GM12878 (cell line): ENCODE measurements around the gene SLC39A1. TPM values are rescaled to one million over a fixed set of nuclear protein-coding genes. Genes with fewer than 3 reads are reported as not detected.
A peak's percentile ranks its signal among the peaks of the same experiment; 100 is the strongest.

ENCODE experiments used
- ATF2 ChIP-seq: IDR thresholded peaks from 2 replicates; pipeline ENCODE4 v1.6.1; 2012; ENCODE audit warnings: low read length, inconsistent platforms
- BCL3 ChIP-seq: IDR thresholded peaks from 2 replicates; pipeline ENCODE4 v1.6.1; 2011; ENCODE audit warnings: borderline replicate concordance, low read depth, mild to moderate bottlenecking, moderate library complexity, low read length; ENCODE audit not compliant: insufficient read depth, poor library complexity, severe bottlenecking
- CHD2 ChIP-seq: IDR thresholded peaks from 2 replicates; pipeline ENCODE4 v1.6.1; 2011; ENCODE audit warnings: low read depth, low read length, improper control_type of control experiment, borderline replicate concordance
- EZH2 ChIP-seq: IDR thresholded peaks from 2 replicates; pipeline ENCODE4 v1.6.1; 2012; ENCODE audit warnings: low read depth, mild to moderate bottlenecking, control low read depth, inconsistent platforms, low read length, borderline replicate concordance; ENCODE audit not compliant: control insufficient read depth
- IRF5 ChIP-seq: fragments of 450-650 bp; IDR thresholded peaks from 2 replicates; pipeline ENCODE4 v1.6.1; 2017; ENCODE audit warnings: borderline replicate concordance
- LARP7 ChIP-seq: fragments of 450-650 bp; IDR thresholded peaks from 2 replicates; pipeline ENCODE4 v1.6.1; 2017; ENCODE audit warnings: mild to moderate bottlenecking
- MYC ChIP-seq: IDR thresholded peaks from 2 replicates; pipeline ENCODE4 v1.6.1; 2011; ENCODE audit warnings: mild to moderate bottlenecking, low read length, moderate library complexity, inconsistent platforms; ENCODE audit not compliant: insufficient read depth, insufficient replicate concordance, insufficient read length, severe bottlenecking
- NR2C1 ChIP-seq: fragments of 450-650 bp; IDR thresholded peaks from 2 replicates; pipeline ENCODE4 v1.6.1; 2017; ENCODE audit warnings: antibody characterized with exemption, mild to moderate bottlenecking, moderate library complexity
- NR2C2 ChIP-seq: IDR thresholded peaks from 2 replicates; pipeline ENCODE4 v1.6.1; 2011; ENCODE audit warnings: borderline replicate concordance, low read depth; ENCODE audit not compliant: control insufficient read depth, insufficient read length
- PML ChIP-seq: IDR thresholded peaks from 2 replicates; pipeline ENCODE4 v1.6.1; 2012; ENCODE audit warnings: low read length, inconsistent platforms
- SMAD5 ChIP-seq: IDR thresholded peaks from 2 replicates; pipeline ENCODE4 v1.6.1; 2016; ENCODE audit warnings: antibody characterized with exemption, low read depth
- SPI1 ChIP-seq: IDR thresholded peaks from 2 replicates; pipeline ENCODE4 v1.6.1; 2011; ENCODE audit warnings: low read depth, mild to moderate bottlenecking, low read length, moderate library complexity, borderline replicate concordance; ENCODE audit not compliant: insufficient read depth
- SREBF1 ChIP-seq: IDR thresholded peaks from 2 replicates; pipeline ENCODE4 v1.6.1; 2012; ENCODE audit warnings: mild to moderate bottlenecking, low read length
- STAT3 ChIP-seq: IDR thresholded peaks from 2 replicates; pipeline ENCODE4 v1.6.1; 2011; ENCODE audit warnings: low read depth, low read length, improper control_type of control experiment
- SUZ12 ChIP-seq: fragments of 200-600 bp; sonication (generic); IDR thresholded peaks from one replicate; pipeline ENCODE4 v1.6.1; 2018; ENCODE audit warnings: antibody characterized with exemption, mild to moderate bottlenecking; ENCODE audit not compliant: unreplicated experiment
- TCF12 ChIP-seq: IDR thresholded peaks from 2 replicates; pipeline ENCODE4 v1.6.1; 2011; ENCODE audit warnings: low read depth, mild to moderate bottlenecking, low read length
- YBX1 ChIP-seq: fragments of 450-650 bp; IDR thresholded peaks from 2 replicates; pipeline ENCODE4 v1.6.1; 2016; ENCODE audit warnings: antibody characterized with exemption
- ZNF687 ChIP-seq: fragments of 450-650 bp; IDR thresholded peaks from 2 replicates; pipeline ENCODE4 v1.6.1; 2017; ENCODE audit warnings: mild to moderate bottlenecking, moderate library complexity
- polyA plus RNA-seq, 11 experiments: library from polyadenylated mRNA; depleted of rRNA in 4 of 11; unstranded in 6 of 11; stranded (reverse) in 5 of 11; fragments of >200 nt; fragmentation: Nextera tagmentation in 4 of 11; fragmentation: Illumina TruSeq in 1 of 11; extraction: Ambion mirVana in 4 of 11; extraction: Trizol in 1 of 11; gene quantifications; 1 replicate in 1 of 11; 2 replicates in 10 of 11; pipeline versions ENCODE4 v1.2.1 to v1.2.3, GENCODE V29; 2011 to 2016; ENCODE audit warnings: inconsistent platforms in 2 of 11, missing spikeins in 2 of 11, low read depth in 1 of 11
- total RNA-seq, 4 experiments: library from RNA; depleted of rRNA in 3 of 4; stranded (reverse); fragments of >200 nt in 3 of 4; fragmentation: Illumina TruSeq in 1 of 4; extraction: Trizol in 1 of 4; gene quantifications; 2 replicates each; pipeline versions ENCODE4 v1.2.1 to v1.2.3, GENCODE V29; 2013 to 2021

The SLC39A1 gene
- total and polyA plus RNA-seq, 10 of the 15 experiments (the other 5 are each of a cell fraction or from before 2014, with no cell fraction given) = 8.8 to 98.6 (median 72.4) TPM

GRCh38 chr1:153922972-153923925 lies 40.1 kb downstream of the SLC39A1 start, which contains the start of gene GATAD2B (continued):
- TF ChIP-seq STAT3 (no peak), ATF2 (no peak), NR2C2 (no peak), BCL3 (no peak), NR2C1 (peak; percentile 67), SREBF1 (no peak), SMAD5 (no peak), ZNF687 (peak; percentile 43), YBX1 (no peak), SPI1 (no peak), TCF12 (0 out of 2 replicates have a peak, but pooled peaks have one; percentile 12), SUZ12 (no peak), LARP7 (no peak), MYC (no peak), IRF5 (no peak), CHD2 (peak; percentile 96), PML (peak; percentile 77; the same call in 1 of the 2 replicates), EZH2 (no peak)
